Aorta (tissue), 5 donors: ENCODE measurements around the gene MSANTD3. TPM values are rescaled to one million over a fixed set of nuclear protein-coding genes. Genes with fewer than 3 reads are reported as not detected.
"Not testable (repeated sequence)": the region's sequence is repeated elsewhere in the genome, so short reads cannot be mapped to it uniquely, and the experiment has no call there.

Experiments
- ATAC-seq: fragments of 200-7000 bp; cut with Tn5 transposase; one replicate; pipeline ENCODE4 v1.9.1; 2022; ENCODE audit warnings: moderate library complexity; ENCODE audit not compliant: low FRiP score
- DNase-seq, 2 donors: peaks; one replicate each; pipeline ENCODE4 v3.0.0-alpha.2; 2020
- H3K27ac ChIP-seq, 2 donors: one replicate each; pipeline ENCODE4 v1.5.1; 2013; ENCODE audit warnings: low read length in 2 of 2, mild to moderate bottlenecking in 2 of 2, moderate library complexity in 2 of 2, control low read depth in 1 of 2, inconsistent platforms in 1 of 2, low read depth in 1 of 2
- H3K27me3 ChIP-seq, 2 donors: one replicate each; pipeline ENCODE4 v1.6.1; 2013; ENCODE audit warnings: control low read depth in 1 of 2, low read length in 1 of 2, mild to moderate bottlenecking in 1 of 2, moderate library complexity in 1 of 2; ENCODE audit not compliant: insufficient read depth in 2 of 2, control insufficient read depth in 1 of 2
- H3K36me3 ChIP-seq, 2 donors: one replicate each; pipeline ENCODE4 v1.6.1; 2013; ENCODE audit warnings: control low read depth in 1 of 2, low read length in 1 of 2, mild to moderate bottlenecking in 1 of 2; ENCODE audit not compliant: insufficient read depth in 2 of 2, control insufficient read depth in 1 of 2
- H3K4me1 ChIP-seq, 2 donors: one replicate each; pipeline ENCODE4 v1.6.1; 2013; ENCODE audit warnings: low read length in 2 of 2, control low read depth in 1 of 2, mild to moderate bottlenecking in 1 of 2, moderate library complexity in 1 of 2; ENCODE audit not compliant: insufficient read depth in 2 of 2, control insufficient read depth in 1 of 2
- H3K4me3 ChIP-seq, 2 donors: one replicate each; pipeline ENCODE4 v1.5.1; 2013; ENCODE audit warnings: low read length in 2 of 2, control low read depth in 1 of 2, mild to moderate bottlenecking in 1 of 2
- H3K9me3 ChIP-seq: one replicate; pipeline ENCODE4 v1.6.1; 2013; ENCODE audit warnings: mild to moderate bottlenecking, low read length; ENCODE audit not compliant: control insufficient read depth
- WGBS, 2 donors: extraction: QIAGEN DNeasy Blood & Tissue Kit; methylation state at CpG; one replicate each; pipeline ENCODE4 v1.1.7; 2013; 5-methylcytosine and 5-hydroxymethylcytosine counted together
- intact Hi-C, 2 donors: fragments of 100-400 bp; cut with DNase I; formaldehyde crosslinking; loops; one replicate each; pipeline versions ENCODE4 v1.14.2 to v1.15.0; 2022
- long read RNA-seq, 2 donors: library from polyadenylated mRNA; unstranded; transcript quantifications; one replicate each; pipeline ENCODE4 v2.0.0, GENCODE V29; 2020 to 2021
- polyA plus RNA-seq, 2 donors: library from polyadenylated mRNA; stranded (reverse); fragments of 200-250 nt; gene quantifications; one replicate each; pipeline ENCODE4 v1.2.3, GENCODE V29; 2013
- total RNA-seq, 2 donors: library from RNA; stranded (reverse); fragmentation: NEBNext Ultra II Directional; extraction: Animal tissue kit (Norgen Biotek cat#: 25700); gene quantifications; one replicate each; pipeline ENCODE4 v1.2.1, GENCODE V29; 2021
- donor health status: healthy with polysubstance abuse.
- donor health status: Bipolar disorder and iron deficiency.
- donor health status: DM: no; HTN: no; CAD: no.
- donor health status: DM: no; HTN: no; CAD: no.
- donor health status: DM: yes; HTN: yes; CAD: no.

Gene MSANTD3, protein sequence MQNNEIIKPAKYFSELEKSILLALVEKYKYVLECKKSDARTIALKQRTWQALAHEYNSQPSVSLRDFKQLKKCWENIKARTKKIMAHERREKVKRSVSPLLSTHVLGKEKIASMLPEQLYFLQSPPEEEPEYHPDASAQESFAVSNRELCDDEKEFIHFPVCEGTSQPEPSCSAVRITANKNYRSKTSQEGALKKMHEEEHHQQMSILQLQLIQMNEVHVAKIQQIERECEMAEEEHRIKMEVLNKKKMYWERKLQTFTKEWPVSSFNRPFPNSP
- 10 to 100 TPM; 26.6 to 31.0 TPM for total RNA-seq
- 10 to 100 TPM; 13.7 to 28.9 TPM for polyA plus RNA-seq
- long read RNA-seq, donor 1, transcript MSANTD3-203 (3 exons, 1,362 nt), result major isoform, 7 of 13 reads
- long read RNA-seq, donor 1, partial matches to known transcripts, result 2 of 13 reads
- long read RNA-seq, donor 1, other reads (novel, unspliced or antisense), result 3 of 13 reads
- long read RNA-seq, donor 2, transcript MSANTD3-203 (3 exons, 1,362 nt), result major isoform, 18 of 21 reads
- long read RNA-seq, donor 2, partial matches to known transcripts, result 1 of 21 reads
- long read RNA-seq, donor 2, other reads (novel, unspliced or antisense), result 0 of 21 reads

DNA sequence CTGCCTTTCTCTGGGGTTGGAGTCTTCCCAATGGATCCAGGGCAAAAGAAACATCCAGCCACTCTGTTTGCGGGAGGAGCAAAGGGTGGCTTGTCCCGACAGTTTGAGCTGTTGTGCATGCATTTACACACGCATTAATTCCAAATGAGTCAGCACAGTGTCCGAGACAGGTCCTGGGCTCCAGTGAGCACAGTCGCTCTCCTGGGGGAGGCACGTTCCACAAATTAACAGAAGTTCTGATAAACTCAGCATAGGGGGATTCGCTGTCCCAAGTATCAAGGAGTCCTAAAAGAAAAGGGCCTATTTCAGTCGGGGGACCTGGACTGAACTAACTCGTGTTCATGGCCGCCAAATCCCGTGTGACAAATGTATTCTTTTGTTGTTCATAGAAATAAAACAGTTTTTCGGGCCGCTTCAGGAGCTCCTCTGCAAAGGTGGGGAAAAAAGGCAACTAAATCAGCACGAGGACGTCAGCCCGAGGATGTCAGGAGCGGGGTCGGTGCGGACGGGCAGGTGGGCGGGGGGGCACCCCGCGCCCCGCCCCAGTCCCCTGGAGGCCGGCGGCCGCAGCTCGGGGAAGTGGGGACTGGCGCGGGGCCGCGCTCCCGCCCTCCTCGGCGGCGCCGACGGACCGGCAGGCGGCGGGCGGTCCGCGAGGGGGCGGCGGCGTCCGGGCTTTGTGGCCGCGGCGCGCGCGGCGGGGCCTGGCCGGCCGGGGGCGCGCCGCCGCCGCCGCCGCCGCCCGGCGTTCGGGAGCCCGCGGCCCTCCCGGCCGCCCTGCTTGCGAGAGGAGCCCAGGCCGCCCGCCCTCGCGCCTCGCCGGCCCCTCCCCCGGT is at the start of gene MSANTD3:
Gene MSANTD3, plus strand, starts transcription at position 614 of the 836 bp plus-strand sequence. CDS start 14,796 bp downstream, outside the sequence.
- Histone ChIP-seq H3K27me3 (no peaks in the 10 kb centered on the region), H3K27ac (peak within 1 kb of the TSS; percentile 95 to 97), H3K4me3 (peak within 1 kb of the TSS; percentile 76 to 98), H3K4me1 (peaks cover 0 to 3% of the 10 kb centered on the region in 2 donors), H3K9me3 (no peaks in the 10 kb centered on the region), H3K36me3 (no peaks in the 10 kb centered on the region)
- DNase-seq, result peak; percentile 66 to 86
- intact Hi-C loops, result loop anchor here (5.0 to 10.0 kb wide), 3 partner anchors 74 to 1452 kb away; partner anchors contain the start of gene TEX10 (in 1 of the 2)
- 0 to 1% methylated on average over 20 to 80 of the region's 80 CpGs for WGBS, 2 donors
- ATAC-seq, result peak; percentile 86

DNA sequence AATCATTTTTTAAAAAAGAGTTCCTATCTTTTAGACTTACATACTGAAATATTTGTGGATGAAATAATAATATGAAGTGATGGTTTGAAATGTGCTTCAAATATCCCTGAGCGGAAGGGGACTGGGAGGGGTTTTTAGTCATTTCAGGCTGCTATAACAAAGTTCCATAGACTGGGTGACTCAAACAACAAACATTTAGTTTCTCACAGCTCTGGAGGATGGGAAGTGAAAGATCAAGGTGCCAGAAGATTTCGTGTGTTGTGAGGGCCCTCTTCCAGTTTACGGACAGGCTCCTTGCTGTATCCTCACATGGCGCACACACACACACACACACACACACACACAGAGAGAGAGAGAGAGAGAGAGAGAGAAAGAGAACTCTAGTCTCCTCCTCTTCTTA is 47.1 kb upstream of the MSANTD3 start:
- no peak for ATAC-seq
- no peaks in the 10 kb centered on the region for H3K27me3 ChIP-seq
- intact Hi-C loops, result no loop called here
- H3K4me1 ChIP-seq, result no peaks in the 10 kb centered on the region
- DNase-seq, result no peak
- H3K27ac ChIP-seq, result no peak overlapping the region
- WGBS, 2 donors, result 72 to 73% methylated on average over 4 of the region's 4 CpGs
- H3K4me3 ChIP-seq, result no peak overlapping the region
- H3K36me3 ChIP-seq, result no peaks in the 10 kb centered on the region
- H3K9me3 ChIP-seq, result peaks cover 3% of the 10 kb centered on the region

DNA sequence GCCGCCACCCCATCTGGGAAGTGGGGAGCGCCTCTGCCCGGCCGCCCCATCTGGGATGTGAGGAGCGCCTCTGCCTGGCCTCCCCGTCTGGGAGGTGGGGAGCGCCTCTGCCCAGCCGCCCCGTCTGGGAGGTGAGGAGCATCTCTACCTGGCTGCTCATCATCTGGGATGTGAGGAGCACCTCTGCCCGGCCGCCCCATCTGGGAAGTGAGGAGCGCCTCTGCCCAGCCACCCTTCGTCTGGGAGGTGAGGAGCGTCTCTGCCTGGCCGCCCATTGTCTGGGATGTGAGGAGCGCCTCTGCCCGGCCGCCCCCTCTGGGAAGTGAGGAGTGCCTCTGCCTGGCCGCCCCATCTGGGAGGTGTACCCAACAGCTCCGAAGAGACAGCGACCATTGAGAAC is 34.0 kb upstream of the MSANTD3 start:
- DNase-seq, H3K9me3 ChIP-seq, H3K4me1 ChIP-seq, H3K4me3 ChIP-seq, H3K27ac ChIP-seq, ATAC-seq, H3K27me3 ChIP-seq, intact Hi-C loops, H3K36me3 ChIP-seq: not testable (repeated sequence)
- 95 to 98% methylated on average over 21 of the region's 21 CpGs for WGBS, 2 donors

DNA sequence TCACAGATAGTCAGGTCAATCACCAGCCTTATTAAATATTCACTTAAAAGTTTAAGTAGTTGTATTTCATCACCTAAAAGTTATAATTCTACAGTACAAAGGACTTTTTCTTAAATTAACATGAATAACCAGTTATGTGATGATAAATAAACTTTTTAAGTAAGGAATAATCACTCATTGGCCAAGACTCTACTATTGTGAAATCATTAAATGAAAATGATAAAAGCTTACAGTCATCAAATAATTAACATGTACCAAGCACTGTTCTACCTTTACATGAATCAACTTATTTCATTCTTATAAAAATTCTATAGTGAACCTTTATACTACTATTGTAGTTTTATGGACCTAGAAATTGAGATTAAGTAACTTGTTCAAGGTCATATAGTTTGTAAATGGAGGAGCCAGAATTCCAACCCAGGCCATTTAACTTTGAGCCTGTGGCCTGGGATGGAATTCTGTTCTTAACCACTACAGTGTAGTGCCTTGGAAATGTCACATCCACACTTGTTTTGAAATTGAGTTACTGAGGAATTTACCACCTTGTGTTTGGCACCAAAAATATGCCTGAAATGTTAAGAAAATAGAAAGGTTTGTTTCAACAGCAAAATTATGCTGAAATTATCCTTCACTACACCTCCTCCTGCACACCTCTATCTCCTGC is 32.8 kb upstream of the MSANTD3 start:
- ATAC-seq (no peak), DNase-seq (no peak)
- Histone ChIP-seq H3K27me3 (no peaks in the 10 kb centered on the region), H3K9me3 (no peaks in the 10 kb centered on the region), H3K4me1 (no peaks in the 10 kb centered on the region), H3K4me3 (no peak overlapping the region), H3K36me3 (no peaks in the 10 kb centered on the region), H3K27ac (no peak overlapping the region)
- intact Hi-C loops, result no loop called here

DNA sequence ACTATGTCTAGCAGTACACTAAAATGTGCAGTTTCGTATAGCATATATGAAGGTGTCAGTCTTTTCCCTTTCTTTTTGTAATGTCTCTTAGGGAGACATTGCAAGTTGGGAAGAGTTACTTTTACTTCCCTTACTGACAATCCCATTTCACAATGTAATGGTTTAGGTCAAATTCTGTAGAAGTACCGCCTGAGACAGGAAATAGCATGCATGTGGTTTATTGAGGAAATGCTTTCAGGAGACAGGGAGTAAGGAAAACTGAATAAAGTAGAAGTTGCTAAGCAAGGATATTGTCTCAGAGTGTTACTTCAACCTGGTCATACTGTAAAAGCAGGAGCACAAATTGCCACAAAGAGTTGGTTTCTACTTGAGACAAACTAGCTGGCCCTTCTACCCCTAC is 32.1 kb upstream of the MSANTD3 start:
- no peak overlapping the region for H3K4me3 ChIP-seq
- WGBS, 2 donors, result 84% methylated on average over 2 of the region's 2 CpGs
- no peaks in the 10 kb centered on the region for H3K36me3 ChIP-seq
- ATAC-seq, result no peak
- H3K27ac ChIP-seq, result no peak overlapping the region
- H3K27me3 ChIP-seq, result no peaks in the 10 kb centered on the region
- no peak for DNase-seq
- no peaks in the 10 kb centered on the region for H3K4me1 ChIP-seq
- H3K9me3 ChIP-seq, result no peaks in the 10 kb centered on the region
- intact Hi-C loops, result no loop called here

DNA sequence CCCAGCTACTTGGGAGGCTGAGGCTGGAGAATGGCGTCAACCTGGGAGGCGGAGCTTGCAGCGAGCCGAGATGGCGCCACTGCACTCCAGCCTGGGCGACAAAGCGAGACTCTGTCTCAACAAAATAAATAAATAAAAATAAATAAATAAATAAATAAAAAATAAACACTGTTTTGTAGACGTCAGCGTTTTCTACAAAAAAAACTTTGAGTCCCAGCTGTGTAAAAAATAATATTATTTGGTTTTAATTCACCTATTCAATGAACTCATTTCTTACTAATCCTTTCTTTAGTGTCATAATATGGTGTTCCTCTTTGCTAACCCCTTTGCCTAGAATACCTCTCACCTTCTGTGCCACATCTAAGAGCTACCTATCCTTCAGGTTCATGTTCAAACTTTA is 30.2 kb upstream of the MSANTD3 start:
- WGBS, 2 donors, result 92 to 97% methylated on average over 9 of the region's 9 CpGs
- Histone ChIP-seq H3K4me1 (no peaks in the 10 kb centered on the region), H3K27me3 (no peaks in the 10 kb centered on the region), H3K27ac (no peak overlapping the region), H3K9me3 (no peaks in the 10 kb centered on the region), H3K36me3 (no peaks in the 10 kb centered on the region), H3K4me3 (no peak overlapping the region)
- DNase-seq (no peak), ATAC-seq (no peak)
- intact Hi-C loops, result no loop called here

DNA sequence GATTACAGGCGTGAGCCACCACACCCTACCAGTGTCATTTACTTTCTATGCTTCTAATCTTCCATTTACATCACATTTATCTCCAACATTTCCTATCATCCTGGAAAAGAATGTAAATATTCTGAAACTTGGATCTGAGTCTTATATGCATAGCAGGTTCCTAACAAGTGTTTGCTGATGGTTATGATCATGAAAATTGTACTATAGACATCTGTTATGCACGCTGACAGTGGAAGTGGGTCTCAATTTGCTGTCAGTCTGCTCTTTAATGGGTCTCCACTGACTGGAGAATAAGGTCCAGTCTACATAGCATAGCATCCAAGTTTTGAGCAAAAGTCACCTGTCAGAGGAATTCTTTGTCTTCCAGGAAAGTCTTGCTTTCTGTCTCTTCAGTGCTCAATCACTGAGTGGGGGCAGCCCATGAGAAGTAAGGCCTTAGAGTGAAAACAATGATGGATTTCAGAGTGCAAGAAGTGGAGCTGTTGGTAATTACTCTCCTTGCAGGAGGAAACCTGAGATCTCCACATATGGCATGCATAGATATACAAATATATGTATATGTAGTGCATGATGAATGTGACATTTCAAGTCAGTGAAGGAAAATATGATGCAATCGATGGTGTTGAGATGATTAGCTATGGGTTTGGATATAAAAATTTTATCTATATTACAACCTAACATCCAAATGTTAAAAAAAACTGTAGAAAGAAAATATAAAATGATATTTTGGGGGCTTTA is 29.2 kb upstream of the MSANTD3 start:
- intact Hi-C loops, result no loop called here
- H3K4me3 ChIP-seq, result no peak overlapping the region
- no peaks in the 10 kb centered on the region for H3K27me3 ChIP-seq
- no peaks in the 10 kb centered on the region for H3K9me3 ChIP-seq
- no peaks in the 10 kb centered on the region for H3K4me1 ChIP-seq
- no peak for DNase-seq
- no peak for ATAC-seq
- WGBS, 2 donors, result 77 to 82% methylated on average over 3 of the region's 3 CpGs
- H3K36me3 ChIP-seq, result no peaks in the 10 kb centered on the region
- no peak overlapping the region for H3K27ac ChIP-seq

DNA sequence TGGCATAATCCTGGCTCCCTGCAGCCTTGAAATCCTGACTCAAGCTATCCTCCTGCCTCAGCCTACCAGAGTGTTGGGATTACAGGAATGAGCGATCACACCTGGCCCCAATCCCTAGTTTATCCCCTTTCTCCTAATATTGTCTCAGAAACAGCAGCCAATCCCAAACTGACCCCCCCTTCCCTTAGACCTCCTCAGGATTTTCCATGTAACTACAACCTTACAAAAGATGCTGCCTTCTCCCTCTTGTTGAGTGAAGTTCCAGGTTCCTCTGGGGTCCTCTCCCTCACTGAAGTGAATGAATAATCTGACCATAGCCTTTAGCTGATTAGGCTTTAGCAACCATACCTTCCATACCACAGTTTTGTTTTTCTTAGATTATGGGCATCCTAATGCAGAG is 25.9 kb upstream of the MSANTD3 start:
- intact Hi-C loops, result no loop called here
- H3K9me3 ChIP-seq, result no peaks in the 10 kb centered on the region
- no peak overlapping the region for H3K27ac ChIP-seq
- no peak for ATAC-seq
- H3K4me3 ChIP-seq, result no peak overlapping the region
- H3K27me3 ChIP-seq, result no peaks in the 10 kb centered on the region
- no peaks in the 10 kb centered on the region for H3K36me3 ChIP-seq
- 91 to 100% methylated on average over 1 of the region's 1 CpG for WGBS, 2 donors
- no peaks in the 10 kb centered on the region for H3K4me1 ChIP-seq
- no peak for DNase-seq
